Skeletal muscle tissue (tissue), 4 donors: ENCODE data around the gene PTPRC. TPM values are rescaled to one million over a fixed set of nuclear protein-coding genes. Genes with fewer than 3 reads are reported as not detected.

Experiments used
- H3K27ac ChIP-seq: one replicate; pipeline ENCODE4 v1.7.0; 2013; ENCODE audit warnings: mild to moderate bottlenecking, low read depth, low read length, inconsistent platforms
- H3K27me3 ChIP-seq, 3 donors: one replicate each; pipeline ENCODE4 v1.7.0; 2013; ENCODE audit warnings: low read length in 3 of 3; ENCODE audit not compliant: control insufficient read depth in 3 of 3, insufficient read depth in 3 of 3
- H3K36me3 ChIP-seq, 3 donors: one replicate each; pipeline ENCODE4 v1.7.0; 2013; ENCODE audit warnings: low read length in 3 of 3; ENCODE audit not compliant: control insufficient read depth in 3 of 3, insufficient read depth in 3 of 3
- H3K4me1 ChIP-seq, 3 donors: one replicate each; pipeline ENCODE4 v1.7.0; 2013; ENCODE audit warnings: low read length in 3 of 3, mild to moderate bottlenecking in 3 of 3; ENCODE audit not compliant: control insufficient read depth in 3 of 3, insufficient read depth in 3 of 3
- H3K4me3 ChIP-seq, 3 donors: one replicate each; pipeline ENCODE4 v1.7.0; 2013; ENCODE audit warnings: low read length in 3 of 3
- H3K9ac ChIP-seq, 3 donors: one replicate each; pipeline ENCODE4 v1.7.0; 2013; ENCODE audit warnings: low read length in 3 of 3, mild to moderate bottlenecking in 3 of 3, moderate library complexity in 2 of 3, low read depth in 1 of 3
- H3K9me3 ChIP-seq, 3 donors: one replicate each; pipeline ENCODE4 v1.7.0; 2013; ENCODE audit warnings: low read length in 3 of 3; ENCODE audit not compliant: control insufficient read depth in 3 of 3
- total RNA-seq: library from RNA; depleted of rRNA; stranded (reverse); fragments of >200 nt; gene quantifications from one replicate; pipeline ENCODE4 v1.2.3, GENCODE V29; 2014
- donor health status: Osteomylitis.

Gene PTPRC
- total RNA-seq, 1 donor from 2014 or later, result 15.7 TPM

- H3K9me3 ChIP-seq, result no peaks in the 10 kb centered on the region
- no peak overlapping the region for H3K4me3 ChIP-seq
- no peaks in the 10 kb centered on the region for H3K4me1 ChIP-seq
- no peak overlapping the region for H3K27ac ChIP-seq
- no peaks in the 10 kb centered on the region for H3K36me3 ChIP-seq
- no peaks in the 10 kb centered on the region for H3K27me3 ChIP-seq
- no peak overlapping the region for H3K9ac ChIP-seq
Observed at GRCh38 chr1:198788561-198789064, 149.8 kb downstream of the PTPRC start.

GRCh38 chr1:198793714-198794113, 154.9 kb downstream of the PTPRC start:
- no peaks in the 10 kb centered on the region for H3K36me3 ChIP-seq
- H3K4me1 ChIP-seq, result no peaks in the 10 kb centered on the region
- no peaks in the 10 kb centered on the region for H3K27me3 ChIP-seq
- no peak overlapping the region for H3K27ac ChIP-seq
- H3K9ac ChIP-seq, result no peak overlapping the region
- peaks cover 0 to 4% (median 0%) of the 10 kb centered on the region in 3 donors for H3K9me3 ChIP-seq
- no peak overlapping the region for H3K4me3 ChIP-seq

- Histone ChIP-seq H3K27me3 (no peaks in the 10 kb centered on the region), H3K9me3 (peaks cover 0 to 4% (median 0%) of the 10 kb centered on the region in 3 donors)
Observed at GRCh38 chr1:198794498-198794897, 155.7 kb downstream of the PTPRC start.

GRCh38 chr1:198797656-198798055, 158.8 kb downstream of the PTPRC start:
- H3K27ac ChIP-seq, result no peak overlapping the region
- peaks cover 0 to 4% (median 0%) of the 10 kb centered on the region in 3 donors for H3K9me3 ChIP-seq
- no peaks in the 10 kb centered on the region for H3K27me3 ChIP-seq
- no peak overlapping the region for H3K4me3 ChIP-seq
- H3K4me1 ChIP-seq, result no peaks in the 10 kb centered on the region
- no peaks in the 10 kb centered on the region for H3K36me3 ChIP-seq
- no peak overlapping the region for H3K9ac ChIP-seq

More at GRCh38 chr1:198794498-198794897, 155.7 kb downstream of the PTPRC start:
- Histone ChIP-seq H3K4me1 (no peaks in the 10 kb centered on the region), H3K27ac (no peak overlapping the region), H3K9ac (no peak overlapping the region), H3K36me3 (no peaks in the 10 kb centered on the region), H3K4me3 (no peak overlapping the region)

GRCh38 chr1:198798923-198799386, 160.1 kb downstream of the PTPRC start:
- Histone ChIP-seq H3K9ac (no peak overlapping the region), H3K27me3 (no peaks in the 10 kb centered on the region), H3K4me1 (no peaks in the 10 kb centered on the region), H3K4me3 (no peak overlapping the region), H3K9me3 (peaks cover 0 to 4% (median 0%) of the 10 kb centered on the region in 3 donors), H3K27ac (no peak overlapping the region), H3K36me3 (no peaks in the 10 kb centered on the region)

- Histone ChIP-seq H3K27ac (no peak overlapping the region), H3K9me3 (no peaks in the 10 kb centered on the region), H3K4me1 (no peaks in the 10 kb centered on the region), H3K9ac (no peak overlapping the region), H3K36me3 (no peaks in the 10 kb centered on the region), H3K27me3 (no peaks in the 10 kb centered on the region), H3K4me3 (no peak overlapping the region)
Observed at GRCh38 chr1:198805498-198806151, 166.8 kb downstream of the PTPRC start.

- Histone ChIP-seq H3K27ac (no peak overlapping the region), H3K36me3 (no peaks in the 10 kb centered on the region), H3K9me3 (no peaks in the 10 kb centered on the region), H3K9ac (no peak overlapping the region), H3K4me1 (no peaks in the 10 kb centered on the region), H3K4me3 (no peak overlapping the region), H3K27me3 (no peaks in the 10 kb centered on the region)
Observed at GRCh38 chr1:198806861-198807260, 168.0 kb downstream of the PTPRC start.

Other genes with a start within 250 kb of the PTPRC start
- gene ATP6V1G3, start 98.4 kb upstream of the PTPRC start, total RNA-seq, result not detected